ENCODE data around the gene RASSF9.

The RASSF9 gene

DNA sequence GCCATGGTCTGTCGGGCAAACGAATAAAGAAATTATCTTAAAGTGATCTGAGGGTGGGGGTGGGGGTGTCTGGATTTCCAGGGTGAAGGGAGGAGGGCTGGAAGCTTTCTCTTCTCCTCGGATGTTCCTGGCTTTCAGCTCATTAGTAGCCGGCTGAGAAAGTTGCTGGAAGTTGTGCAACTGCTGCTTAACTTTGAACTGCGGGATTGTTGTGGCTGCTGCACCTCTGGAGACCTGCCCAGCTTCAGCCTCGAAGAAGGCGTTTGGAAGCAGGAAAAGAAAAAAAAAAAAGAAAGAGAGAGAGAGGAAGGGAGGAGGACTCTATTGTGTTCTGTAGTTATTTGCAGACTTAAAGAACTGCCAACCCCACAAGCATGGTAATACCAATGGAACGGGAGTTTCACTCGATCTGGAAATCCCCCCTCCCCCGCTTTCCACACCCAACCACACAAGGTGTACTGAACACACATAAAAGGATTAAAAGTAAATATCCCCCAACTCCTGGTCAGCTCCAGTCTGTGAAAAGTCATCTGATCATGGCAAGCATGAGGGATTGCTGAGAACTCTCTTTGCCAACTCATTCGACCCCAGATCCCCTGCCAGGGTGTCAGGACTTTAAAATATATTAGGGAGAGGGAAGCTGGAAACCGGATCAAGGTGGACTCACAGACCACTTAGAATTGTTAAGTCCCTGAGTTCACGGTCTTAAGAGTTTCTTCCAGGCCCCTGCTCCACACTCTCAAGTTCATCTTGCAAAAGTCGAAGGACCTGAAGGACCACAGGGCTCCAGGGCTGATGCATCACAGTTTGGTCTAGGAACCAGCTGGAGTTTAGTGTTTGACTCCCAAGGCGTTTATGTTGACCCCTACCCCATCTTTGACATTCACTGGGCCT lies at the start of gene RASSF9:
RASSF9 (minus strand) TSS at position 213 of the 894 bp plus-strand sequence; CDS start at position 5, 208 bp downstream.
- peak; percentile 92 for DNase-seq (ENCODE audit: low read depth, low spot score)
- in situ Hi-C loops (cut with HindIII; ENCODE audit: low sequenced_read_pairs): no loop called here

DNA sequence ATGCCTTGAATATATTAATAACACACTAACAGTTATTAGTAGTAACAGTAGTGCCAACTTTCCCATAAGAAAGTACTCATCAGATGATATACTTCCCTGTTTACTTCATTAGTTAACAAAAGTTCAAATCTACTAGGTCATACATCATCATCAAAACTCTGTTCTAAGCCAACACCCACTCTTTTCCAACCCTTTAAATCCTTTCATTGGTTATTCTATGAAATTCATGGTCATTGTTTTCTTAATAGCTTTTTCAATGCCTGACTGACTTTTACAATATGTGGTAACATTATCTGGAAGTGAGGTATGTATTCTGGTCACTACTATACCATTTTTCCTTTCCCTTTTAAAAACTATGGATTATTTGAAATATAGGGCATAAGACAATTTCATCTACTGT lies 47.6 kb upstream of the RASSF9 start:
- DNase-seq (ENCODE audit: low read depth, low spot score): no peak
- TF ChIP-seq, protein P1, sequence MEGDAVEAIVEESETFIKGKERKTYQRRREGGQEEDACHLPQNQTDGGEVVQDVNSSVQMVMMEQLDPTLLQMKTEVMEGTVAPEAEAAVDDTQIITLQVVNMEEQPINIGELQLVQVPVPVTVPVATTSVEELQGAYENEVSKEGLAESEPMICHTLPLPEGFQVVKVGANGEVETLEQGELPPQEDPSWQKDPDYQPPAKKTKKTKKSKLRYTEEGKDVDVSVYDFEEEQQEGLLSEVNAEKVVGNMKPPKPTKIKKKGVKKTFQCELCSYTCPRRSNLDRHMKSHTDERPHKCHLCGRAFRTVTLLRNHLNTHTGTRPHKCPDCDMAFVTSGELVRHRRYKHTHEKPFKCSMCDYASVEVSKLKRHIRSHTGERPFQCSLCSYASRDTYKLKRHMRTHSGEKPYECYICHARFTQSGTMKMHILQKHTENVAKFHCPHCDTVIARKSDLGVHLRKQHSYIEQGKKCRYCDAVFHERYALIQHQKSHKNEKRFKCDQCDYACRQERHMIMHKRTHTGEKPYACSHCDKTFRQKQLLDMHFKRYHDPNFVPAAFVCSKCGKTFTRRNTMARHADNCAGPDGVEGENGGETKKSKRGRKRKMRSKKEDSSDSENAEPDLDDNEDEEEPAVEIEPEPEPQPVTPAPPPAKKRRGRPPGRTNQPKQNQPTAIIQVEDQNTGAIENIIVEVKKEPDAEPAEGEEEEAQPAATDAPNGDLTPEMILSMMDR (IDR thresholded peaks at IDR 0.05; ENCODE audit: low read depth, low read length): no peak
- in situ Hi-C loops (cut with HindIII; ENCODE audit: low sequenced_read_pairs): no loop called here
- no peak overlapping the region for H3K4me3 ChIP-seq (ENCODE audit: low read depth, low read length)

More for the DNA sequence above, at the start of gene RASSF9:
- TF ChIP-seq, protein P1 (IDR thresholded peaks at IDR 0.05; ENCODE audit: low read depth, low read length): no peak
- H3K4me3 ChIP-seq (ENCODE audit: low read depth, low read length): peak within 1 kb of the TSS; percentile 63

DNA sequence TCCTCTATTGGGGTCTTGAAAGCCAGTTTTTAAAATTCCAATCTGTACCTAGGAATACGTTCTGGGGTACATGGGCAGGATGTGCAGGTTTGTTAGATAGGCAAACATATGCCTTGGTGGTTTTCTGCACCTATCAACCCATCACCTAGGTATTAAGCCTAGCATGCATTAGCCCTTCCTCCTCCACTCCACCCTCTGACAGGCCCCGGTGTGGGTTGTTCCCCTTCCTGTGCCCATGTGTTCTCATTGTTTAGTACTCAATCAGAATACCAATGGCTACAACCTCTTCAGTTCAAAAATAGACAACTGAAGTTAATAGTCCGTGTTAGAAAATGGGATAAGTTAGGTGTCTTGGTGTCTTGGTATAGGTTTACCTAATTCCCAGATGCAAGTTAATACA lies 41.2 kb upstream of the RASSF9 start:
- in situ Hi-C loops (cut with HindIII; ENCODE audit: low sequenced_read_pairs): no loop called here
- TF ChIP-seq, protein P1 (IDR thresholded peaks at IDR 0.05; ENCODE audit: low read depth, low read length): no peak
- H3K4me3 ChIP-seq (ENCODE audit: low read depth, low read length): no peak overlapping the region
- DNase-seq (ENCODE audit: low read depth, low spot score): no peak

DNA sequence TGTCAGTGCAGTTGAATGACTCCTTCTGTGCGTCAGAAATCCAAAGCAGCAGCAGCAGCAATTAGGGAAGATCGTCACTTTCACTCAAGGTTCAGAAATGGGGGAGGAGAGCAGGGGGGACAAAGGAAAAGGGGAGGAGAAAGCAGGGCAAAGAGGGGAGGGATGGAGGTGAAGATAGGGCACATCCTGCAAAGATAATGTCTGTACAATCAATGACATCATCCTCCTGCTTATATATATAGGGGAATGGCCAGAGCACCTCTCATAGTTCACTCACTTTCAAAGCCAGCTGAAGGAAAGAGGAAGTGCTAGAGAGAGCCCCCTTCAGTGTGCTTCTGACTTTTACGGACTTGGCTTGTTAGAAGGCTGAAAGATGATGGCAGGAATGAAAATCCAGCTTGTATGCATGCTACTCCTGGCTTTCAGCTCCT lies 37.8 kb upstream of the RASSF9 start, which contains the start of gene NTS:
NTS (plus strand) TSS at position 265 of the 431 bp plus-strand sequence; CDS start at position 374, 109 bp downstream.
- DNase-seq (ENCODE audit: low read depth, low spot score): no peak
- TF ChIP-seq, protein P1 (IDR thresholded peaks at IDR 0.05; ENCODE audit: low read depth, low read length): no peak
- in situ Hi-C loops (cut with HindIII; ENCODE audit: low sequenced_read_pairs): no loop called here

DNA sequence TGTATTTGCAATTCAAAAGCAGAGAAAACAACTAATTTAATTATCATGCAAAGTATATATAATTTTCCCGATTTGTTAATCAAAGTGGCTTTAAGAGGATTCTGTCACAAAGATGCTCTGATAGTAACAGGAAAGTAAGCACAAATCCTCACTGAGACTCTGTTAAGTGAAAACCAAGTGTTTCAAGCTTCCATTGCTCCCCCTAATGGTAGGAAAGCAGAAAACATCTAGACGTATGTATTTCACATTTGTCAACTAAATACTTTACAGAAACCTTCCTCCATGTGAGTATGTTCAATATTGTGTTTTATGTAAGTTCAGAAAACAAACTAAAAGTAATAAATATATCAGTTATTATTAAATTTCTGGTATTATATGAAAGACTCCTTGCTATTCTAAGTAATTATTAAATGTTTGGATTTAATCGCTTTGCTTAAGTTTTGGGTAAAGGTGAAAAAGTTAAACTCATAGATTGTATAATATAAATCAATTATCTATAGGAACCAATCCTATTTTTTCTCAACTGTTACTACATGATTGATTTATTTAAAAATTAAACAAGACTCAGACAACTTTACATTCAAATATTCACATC lies 36.4 kb upstream of the RASSF9 start:
- TF ChIP-seq, protein P1 (IDR thresholded peaks at IDR 0.05; ENCODE audit: low read depth, low read length): peak; percentile 77
- in situ Hi-C loops (cut with HindIII; ENCODE audit: low sequenced_read_pairs): no loop called here
- peak; percentile 71 for DNase-seq (ENCODE audit: low read depth, low spot score)
- H3K4me3 ChIP-seq (ENCODE audit: low read depth, low read length): no peak overlapping the region

More for the DNA sequence above, 37.8 kb upstream of the RASSF9 start, which contains the start of gene NTS:
- no peak within 1 kb of the TSS for H3K4me3 ChIP-seq (ENCODE audit: low read depth, low read length)

DNA sequence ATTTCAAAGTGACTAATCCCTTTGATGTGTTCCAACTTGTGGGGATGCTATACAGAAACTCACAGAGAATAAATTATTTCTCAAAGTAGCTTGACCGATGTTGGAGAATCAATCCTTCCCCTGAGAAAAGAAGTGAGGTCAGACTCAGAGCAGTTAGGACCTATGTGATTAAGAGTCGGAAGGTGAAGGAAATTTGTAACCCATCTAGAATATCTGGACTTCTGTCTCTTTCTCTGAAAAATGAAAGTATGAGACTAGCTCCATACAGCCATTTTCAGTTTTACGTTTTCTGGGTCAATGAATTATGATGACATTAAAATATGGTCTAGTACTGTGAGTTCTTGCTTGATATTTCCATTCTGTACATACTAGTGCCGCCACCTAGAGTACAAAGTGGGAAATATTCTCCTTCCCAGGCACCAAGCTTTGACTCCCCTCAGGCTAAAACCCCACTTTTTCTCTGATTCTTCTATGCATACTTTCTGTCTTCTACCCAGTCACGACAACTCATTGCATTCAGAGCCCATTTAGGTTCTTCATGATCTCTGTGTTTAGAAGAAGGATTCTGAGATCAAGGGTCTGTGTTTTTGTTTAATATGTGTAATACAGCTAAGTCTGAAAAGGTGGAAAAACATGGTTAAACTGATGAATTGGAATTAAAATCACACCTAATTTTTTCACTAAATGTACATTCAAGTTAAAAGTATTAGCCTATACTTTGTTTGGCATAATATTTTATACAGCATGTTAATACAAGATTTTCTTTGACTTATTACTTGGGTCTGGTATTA lies 31.0 kb upstream of the RASSF9 start:
- TF ChIP-seq, protein P1 (IDR thresholded peaks at IDR 0.05; ENCODE audit: low read depth, low read length): peak; percentile 74
- H3K4me3 ChIP-seq (ENCODE audit: low read depth, low read length): no peak overlapping the region
- in situ Hi-C loops (cut with HindIII; ENCODE audit: low sequenced_read_pairs): no loop called here
- DNase-seq (ENCODE audit: low read depth, low spot score): peak; percentile 77
